HFFc6 (cell line): ENCODE measurements around the gene LINC01488. TPM values are rescaled to one million over a fixed set of nuclear protein-coding genes. Genes with fewer than 3 reads are reported as not detected.

Source experiments
- DNase-seq: peaks from one replicate; pipeline ENCODE4 v3.0.0-alpha.2; 2018
- H3K27ac Mint-ChIP-seq: 2 replicates; pipeline ENCODE4 v1.8.0; 2020; ENCODE audit warnings: mild to moderate bottlenecking, mixed read lengths
- H3K27me3 Mint-ChIP-seq: 2 replicates; pipeline ENCODE4 v1.8.0; 2021; ENCODE audit warnings: mild to moderate bottlenecking, moderate library complexity, mixed read lengths; ENCODE audit not compliant: insufficient read depth
- H3K36me3 Mint-ChIP-seq: 2 replicates; pipeline ENCODE4 v1.8.0; 2021; ENCODE audit warnings: low read depth, mixed read lengths
- H3K4me1 Mint-ChIP-seq: 2 replicates; pipeline ENCODE4 v1.8.0; 2020; ENCODE audit warnings: low read depth, mixed read lengths
- H3K4me3 Mint-ChIP-seq: 2 replicates; pipeline ENCODE4 v1.8.0; 2020; ENCODE audit warnings: mild to moderate bottlenecking, moderate library complexity, mixed read lengths
- H3K9me3 Mint-ChIP-seq: 2 replicates; pipeline ENCODE4 v1.8.0; 2020; ENCODE audit warnings: mild to moderate bottlenecking, mixed read lengths
- total RNA-seq, 6 experiments: library from RNA; stranded (reverse); fragmentation: NEBNext Ultra II Directional; extraction: Animal tissue kit (Norgen Biotek cat#: 25700); gene quantifications; 2 replicates in 1 of 6; 3 replicates in 5 of 6; pipeline ENCODE4 v1.2.3, GENCODE V29; 2021
- TF ChIP-seq, protein P1 (sequence below): fragments of 200-600 bp; sonication (generic); IDR thresholded peaks from 2 replicates; pipeline ENCODE4 v1.5.0; 2021; ENCODE audit warnings: antibody characterized with exemption, mild to moderate bottlenecking

LINC01488 gene
- total RNA-seq, 6 experiments from 2014 or later: not detected

DNA sequence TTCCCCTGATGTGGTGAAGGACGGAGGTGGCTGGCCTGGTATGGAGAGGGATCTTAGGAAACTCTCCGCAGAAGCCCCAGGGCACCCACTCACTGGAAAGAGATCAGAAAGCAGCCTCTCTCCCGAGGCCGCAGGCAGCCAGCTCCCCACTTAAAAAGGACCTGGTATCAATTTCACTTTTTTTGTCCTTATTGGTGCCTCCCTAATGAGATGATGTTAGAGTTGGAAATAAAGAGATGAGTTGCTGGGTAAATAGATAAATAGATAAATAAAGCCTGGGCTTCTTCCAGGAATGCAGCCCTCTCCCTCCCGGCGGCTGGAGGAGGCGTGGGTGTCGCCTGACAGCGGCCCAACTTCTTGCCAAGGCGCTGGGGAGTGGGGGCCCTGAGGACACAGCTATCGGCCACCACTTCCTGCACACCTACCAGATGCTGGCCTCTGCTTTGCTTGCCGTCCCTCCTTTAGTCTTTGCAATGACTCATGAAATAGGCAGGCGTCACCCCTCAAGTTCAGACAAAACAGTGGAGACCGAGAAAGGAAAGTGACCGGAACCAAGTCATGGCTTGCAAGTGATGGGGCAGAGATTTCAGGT is 42.9 kb downstream of the LINC01488 start:
- DNase-seq: peak; percentile 60
- TF ChIP-seq, protein P1, sequence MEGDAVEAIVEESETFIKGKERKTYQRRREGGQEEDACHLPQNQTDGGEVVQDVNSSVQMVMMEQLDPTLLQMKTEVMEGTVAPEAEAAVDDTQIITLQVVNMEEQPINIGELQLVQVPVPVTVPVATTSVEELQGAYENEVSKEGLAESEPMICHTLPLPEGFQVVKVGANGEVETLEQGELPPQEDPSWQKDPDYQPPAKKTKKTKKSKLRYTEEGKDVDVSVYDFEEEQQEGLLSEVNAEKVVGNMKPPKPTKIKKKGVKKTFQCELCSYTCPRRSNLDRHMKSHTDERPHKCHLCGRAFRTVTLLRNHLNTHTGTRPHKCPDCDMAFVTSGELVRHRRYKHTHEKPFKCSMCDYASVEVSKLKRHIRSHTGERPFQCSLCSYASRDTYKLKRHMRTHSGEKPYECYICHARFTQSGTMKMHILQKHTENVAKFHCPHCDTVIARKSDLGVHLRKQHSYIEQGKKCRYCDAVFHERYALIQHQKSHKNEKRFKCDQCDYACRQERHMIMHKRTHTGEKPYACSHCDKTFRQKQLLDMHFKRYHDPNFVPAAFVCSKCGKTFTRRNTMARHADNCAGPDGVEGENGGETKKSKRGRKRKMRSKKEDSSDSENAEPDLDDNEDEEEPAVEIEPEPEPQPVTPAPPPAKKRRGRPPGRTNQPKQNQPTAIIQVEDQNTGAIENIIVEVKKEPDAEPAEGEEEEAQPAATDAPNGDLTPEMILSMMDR: no peak
- peaks cover 3% of the 10 kb centered on the region; the same call in 1 of the 2 replicates for H3K27me3 Mint-ChIP-seq
- peak overlapping the region; percentile 81 for H3K4me3 Mint-ChIP-seq
- H3K9me3 Mint-ChIP-seq: peaks cover 1% of the 10 kb centered on the region; the same call in 1 of the 2 replicates
- peak overlapping the region; percentile 90 for H3K27ac Mint-ChIP-seq
- peaks cover 36% of the 10 kb centered on the region for H3K4me1 Mint-ChIP-seq
- H3K36me3 Mint-ChIP-seq: 0 out of 2 replicates have a peak, but pooled peaks cover under 1% of the 10 kb centered on the region

DNA sequence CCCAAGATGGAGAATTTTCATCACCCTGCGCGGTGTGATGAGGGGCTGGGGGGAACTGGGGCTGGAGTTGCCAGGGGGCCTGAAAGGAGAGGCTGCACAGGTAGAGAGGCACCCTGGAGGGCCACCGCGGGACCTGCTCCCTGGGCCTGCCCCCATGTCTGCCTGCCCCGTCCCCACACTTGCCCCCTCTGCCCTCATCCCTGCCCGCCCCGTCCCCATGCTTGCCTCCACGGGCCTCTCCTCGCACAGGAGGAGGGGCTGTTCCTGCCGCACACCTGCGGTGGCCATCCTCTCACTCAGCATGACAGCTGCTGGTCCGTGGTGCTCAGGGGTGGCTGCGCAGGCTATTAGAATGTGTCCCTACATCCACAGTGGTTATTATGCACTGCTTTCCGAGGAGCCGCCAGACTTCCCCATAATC is 43.5 kb downstream of the LINC01488 start:
- H3K4me3 Mint-ChIP-seq: peak overlapping the region; percentile 81
- no peak for DNase-seq
- no peaks in the 10 kb centered on the region for H3K36me3 Mint-ChIP-seq
- TF ChIP-seq, protein P1: no peak
- peaks cover 3% of the 10 kb centered on the region; the same call in 1 of the 2 replicates for H3K27me3 Mint-ChIP-seq
- peaks cover 33% of the 10 kb centered on the region for H3K4me1 Mint-ChIP-seq
- no peaks in the 10 kb centered on the region for H3K9me3 Mint-ChIP-seq
- H3K27ac Mint-ChIP-seq: peak overlapping the region; percentile 90

DNA sequence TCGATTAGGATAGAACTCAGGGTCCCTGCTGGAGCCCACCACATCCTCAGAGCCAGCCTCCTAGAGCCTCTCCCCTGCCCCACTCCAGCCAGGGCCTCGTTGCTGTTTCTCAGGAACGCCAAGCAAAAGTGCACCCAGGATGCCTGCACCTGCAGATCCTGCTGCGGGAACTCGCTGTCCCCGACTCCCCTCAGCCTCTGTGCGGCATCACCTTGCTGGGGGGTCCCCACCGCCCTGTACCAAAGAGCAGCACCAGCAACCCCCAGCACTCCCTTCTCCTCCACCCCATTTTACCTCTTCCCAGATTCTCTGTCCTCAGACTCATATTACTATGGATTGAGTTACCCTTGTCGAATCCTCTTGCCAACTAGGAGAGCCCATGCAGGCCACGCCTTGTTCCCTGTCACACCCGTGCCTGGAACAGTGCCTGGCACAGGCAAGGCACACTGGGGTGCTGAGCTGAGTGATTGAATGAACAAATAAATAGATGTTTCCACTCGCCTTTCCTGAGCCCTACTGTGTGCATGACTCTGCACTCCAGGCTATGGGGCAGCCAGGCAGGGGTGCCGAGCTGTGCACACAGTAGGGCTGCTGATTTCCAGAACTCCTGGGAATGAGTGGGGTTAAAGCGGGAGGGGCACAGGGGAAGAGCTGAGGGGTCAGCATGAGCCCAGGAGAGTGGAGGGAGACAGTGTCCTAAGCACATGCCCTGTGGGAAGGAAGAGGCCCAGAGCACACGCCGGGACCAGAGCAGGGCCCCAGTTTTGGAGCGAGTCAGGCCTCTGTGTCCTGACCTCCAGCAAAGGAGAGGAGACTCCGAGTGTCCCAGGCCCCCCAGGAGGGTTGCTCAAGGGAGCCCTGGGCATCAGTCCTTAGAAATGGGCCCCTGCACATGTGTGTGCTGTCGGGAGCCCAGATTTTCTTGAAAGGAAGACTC is 44.3 kb downstream of the LINC01488 start:
- H3K27ac Mint-ChIP-seq: no peak overlapping the region; the same call in 1 of the 2 replicates
- TF ChIP-seq, protein P1: no peak
- peaks cover 25% of the 10 kb centered on the region for H3K4me1 Mint-ChIP-seq
- DNase-seq: no peak
- H3K4me3 Mint-ChIP-seq: no peak overlapping the region
- peaks cover 5% of the 10 kb centered on the region; the same call in 1 of the 2 replicates for H3K27me3 Mint-ChIP-seq
- no peaks in the 10 kb centered on the region for H3K36me3 Mint-ChIP-seq
- no peaks in the 10 kb centered on the region for H3K9me3 Mint-ChIP-seq

DNA sequence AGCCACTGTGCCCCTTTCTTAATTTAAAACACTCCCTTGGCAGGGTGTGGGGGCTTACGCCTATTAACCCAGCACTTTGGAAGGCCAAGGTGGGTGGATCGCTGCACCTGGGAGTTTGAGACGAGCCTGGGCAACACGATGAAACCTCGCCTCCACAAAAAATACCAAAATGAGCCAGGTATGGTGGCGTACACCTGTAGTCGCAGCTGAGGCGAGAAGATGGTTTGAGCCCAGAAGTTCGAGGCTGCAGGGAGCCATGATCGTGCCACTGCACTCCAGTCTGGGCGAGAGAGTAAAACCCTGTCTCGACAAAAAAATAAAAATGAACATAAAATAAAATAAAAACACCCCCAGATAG is 45.0 kb downstream of the LINC01488 start:
- Mint-ChIP-seq H3K4me1 (peaks cover 24% of the 10 kb centered on the region), H3K9me3 (no peaks in the 10 kb centered on the region), H3K4me3 (no peak overlapping the region), H3K36me3 (no peaks in the 10 kb centered on the region), H3K27ac (no peak overlapping the region), H3K27me3 (peaks cover 8% of the 10 kb centered on the region)
- no peak for DNase-seq
- TF ChIP-seq, protein P1: no peak

DNA sequence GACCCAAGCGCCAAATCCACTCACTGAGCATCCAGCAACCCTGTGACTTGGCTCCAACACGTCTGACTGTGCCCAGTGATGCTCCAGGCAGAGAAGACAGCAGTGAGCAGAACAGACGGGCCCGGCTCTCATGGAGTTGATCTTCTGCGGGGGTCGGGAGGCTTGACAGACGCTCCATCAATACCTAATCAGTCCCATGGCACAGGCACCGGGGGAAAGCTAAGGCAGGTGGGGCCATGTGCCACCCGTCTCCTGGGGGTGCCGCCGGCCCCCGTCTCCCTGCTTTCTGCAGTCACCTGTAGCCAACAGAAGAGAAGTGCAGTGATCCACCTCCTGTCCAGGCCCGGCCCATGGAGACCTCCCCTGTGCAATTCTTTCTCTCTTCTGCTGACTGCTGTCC is 47.5 kb downstream of the LINC01488 start:
- H3K4me3 Mint-ChIP-seq: no peak overlapping the region
- H3K36me3 Mint-ChIP-seq: no peaks in the 10 kb centered on the region
- DNase-seq: no peak
- H3K4me1 Mint-ChIP-seq: peaks cover 17% of the 10 kb centered on the region
- no peak overlapping the region for H3K27ac Mint-ChIP-seq
- no peaks in the 10 kb centered on the region for H3K9me3 Mint-ChIP-seq
- TF ChIP-seq, protein P1: no peak
- peaks cover 8% of the 10 kb centered on the region for H3K27me3 Mint-ChIP-seq
